Head of caudate nucleus (tissue), 42 donors: ENCODE results near the gene NOL6.

Experiments used
- DNase-seq, 42 donors: peaks; one replicate each; pipeline versions ENCODE4 v3.0.0 to v3.0.0-alpha.2; 2020 to 2021; ENCODE audit warnings: mixed read lengths in 7 of 42
- intact Hi-C: fragments of 100-400 bp; cut with DNase I; formaldehyde crosslinking; loops from one replicate; pipeline ENCODE4 v1.15.0; 2022

Gene NOL6

GRCh38 chr9:33415501-33416038 lies 58.2 kb downstream of the NOL6 start:
- intact Hi-C loops: no loop called here
- peak in 40 of 42 donors; percentile 25 to 83 (median 54) for DNase-seq

GRCh38 chr9:33414889-33415500 lies 58.7 kb downstream of the NOL6 start:
- intact Hi-C loops: no loop called here
- DNase-seq: no peak

- intact Hi-C loops: no loop called here
- DNase-seq: no peak
Observed at GRCh38 chr9:33414268-33414667, 59.5 kb downstream of the NOL6 start.
